ENCODE data around the gene RAF1. TPM values are rescaled to one million over a fixed set of nuclear protein-coding genes. Genes with fewer than 3 reads are reported as not detected.

The RAF1 gene
- total RNA-seq, 1 donor from 2014 or later = 115 TPM

GRCh38 chr3:12620729-12621128, 43.2 kb downstream of the RAF1 start:
- H3K4me2 ChIP-seq = no peak overlapping the region

GRCh38 chr3:12620305-12620704, 43.6 kb downstream of the RAF1 start:
- Mint-ChIP-seq H3K27me3 (ENCODE audit: insufficient read depth, low read depth) (no peaks in the 10 kb centered on the region), H3K9me3 (no peaks in the 10 kb centered on the region), H3K27ac (no peak overlapping the region), H3K4me3 (no peak overlapping the region), H3K4me1 (peaks cover 5% of the 10 kb centered on the region), H3K36me3 (peaks cover 5% of the 10 kb centered on the region)
- H3K4me2 ChIP-seq = no peak overlapping the region
- H2AFZ ChIP-seq (replicated peaks) = no peak overlapping the region
- no peaks in the 10 kb centered on the region for H3F3A ChIP-seq (ENCODE audit: low read depth)
- TF ChIP-seq EZH2phosphoT487 (IDR thresholded peaks at IDR 0.05) (no peak), CTCF (IDR thresholded peaks at IDR 0.05) (no peak), EZH2 (IDR thresholded peaks at IDR 0.05) (no peak)
- H3K79me2 ChIP-seq (ENCODE audit: low read depth) = peaks cover 100% of the 10 kb centered on the region
- H3K36me3 ChIP-seq = no peaks in the 10 kb centered on the region
- H3K4me1 ChIP-seq = no peaks in the 10 kb centered on the region
- peaks cover 83% of the 10 kb centered on the region for H4K20me1 ChIP-seq (ENCODE audit: low read depth)
- H3K27ac ChIP-seq = no peak overlapping the region
- H3K27me3 ChIP-seq = no peaks in the 10 kb centered on the region
- H3K9me3 ChIP-seq (ENCODE audit: low read depth) = no peaks in the 10 kb centered on the region
- no peak for DNase-seq (ENCODE audit: low spot score)
- no peak overlapping the region for H3K4me3 ChIP-seq
- no peak overlapping the region for H3K9ac ChIP-seq

More at GRCh38 chr3:12620729-12621128, 43.2 kb downstream of the RAF1 start:
- no peaks in the 10 kb centered on the region for H3F3A ChIP-seq (ENCODE audit: low read depth)
- H3K36me3 ChIP-seq = no peaks in the 10 kb centered on the region
- H3K27ac ChIP-seq = no peak overlapping the region
- Mint-ChIP-seq H3K9me3 (no peaks in the 10 kb centered on the region), H3K4me1 (peaks cover 5% of the 10 kb centered on the region), H3K27ac (no peak overlapping the region), H3K27me3 (ENCODE audit: insufficient read depth, low read depth) (no peaks in the 10 kb centered on the region), H3K4me3 (no peak overlapping the region), H3K36me3 (peaks cover 5% of the 10 kb centered on the region)
- peaks cover 83% of the 10 kb centered on the region for H4K20me1 ChIP-seq (ENCODE audit: low read depth)
- H3K9me3 ChIP-seq (ENCODE audit: low read depth) = no peaks in the 10 kb centered on the region
- H3K4me3 ChIP-seq = no peak overlapping the region
- no peak for DNase-seq (ENCODE audit: low spot score)
- no peak overlapping the region for H2AFZ ChIP-seq (replicated peaks)
- TF ChIP-seq CTCF (IDR thresholded peaks at IDR 0.05) = no peak
- TF ChIP-seq EZH2phosphoT487 (IDR thresholded peaks at IDR 0.05) = no peak
- no peak for TF ChIP-seq EZH2 (IDR thresholded peaks at IDR 0.05)
- no peaks in the 10 kb centered on the region for H3K27me3 ChIP-seq
- no peaks in the 10 kb centered on the region for H3K4me1 ChIP-seq
- peaks cover 100% of the 10 kb centered on the region for H3K79me2 ChIP-seq (ENCODE audit: low read depth)
- no peak overlapping the region for H3K9ac ChIP-seq

DNA sequence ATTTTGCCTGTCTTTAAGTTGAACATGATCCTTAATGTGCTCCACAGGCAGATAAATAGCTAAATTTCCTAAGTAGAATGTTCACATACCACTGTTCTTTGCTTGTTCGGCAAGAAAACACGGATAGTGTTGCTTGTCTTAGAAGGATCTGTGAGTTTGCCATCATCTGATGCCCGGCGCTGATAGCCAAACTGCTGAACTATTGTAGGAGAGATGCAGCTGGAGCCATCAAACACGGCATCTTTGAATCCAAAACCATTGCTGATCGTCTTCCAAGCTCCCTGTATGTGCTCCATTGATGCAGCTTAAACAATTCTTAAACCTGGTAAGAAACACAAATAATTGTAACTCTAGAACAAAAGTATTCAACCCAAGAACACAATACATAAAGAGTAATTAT, 45.5 kb downstream of the RAF1 start:
- Histone ChIP-seq H2AFZ (replicated peaks) (no peak overlapping the region), H3K27me3 (no peaks in the 10 kb centered on the region), H3K9me3 (ENCODE audit: low read depth) (no peaks in the 10 kb centered on the region), H3K36me3 (no peaks in the 10 kb centered on the region), H3K4me2 (no peak overlapping the region), H3K4me1 (no peaks in the 10 kb centered on the region), H3K9ac (no peak overlapping the region), H3K4me3 (no peak overlapping the region), H4K20me1 (ENCODE audit: low read depth) (peaks cover 82% of the 10 kb centered on the region), H3K79me2 (ENCODE audit: low read depth) (peaks cover 100% of the 10 kb centered on the region), H3F3A (ENCODE audit: low read depth) (no peaks in the 10 kb centered on the region), H3K27ac (no peak overlapping the region)
- no peak for DNase-seq (ENCODE audit: low spot score)
- H3K27me3 Mint-ChIP-seq (ENCODE audit: insufficient read depth, low read depth) = no peaks in the 10 kb centered on the region
- H3K27ac Mint-ChIP-seq = no peak overlapping the region
- no peak overlapping the region for H3K4me3 Mint-ChIP-seq
- H3K36me3 Mint-ChIP-seq = peaks cover 8% of the 10 kb centered on the region
- H3K4me1 Mint-ChIP-seq = no peaks in the 10 kb centered on the region
- TF ChIP-seq EZH2 (IDR thresholded peaks at IDR 0.05) (no peak), CTCF (IDR thresholded peaks at IDR 0.05) (no peak), EZH2phosphoT487 (IDR thresholded peaks at IDR 0.05) (no peak)
- H3K9me3 Mint-ChIP-seq = no peaks in the 10 kb centered on the region

Data from neural progenitor cell (in vitro differentiated cells).